ENCODE results near the gene CBX5. TPM values are rescaled to one million over a fixed set of nuclear protein-coding genes. Genes with fewer than 3 reads are reported as not detected.
"Not testable (repeated sequence)": the region's sequence is repeated elsewhere in the genome, so short reads cannot be mapped to it uniquely, and the experiment has no call there.

CBX5 gene
- total and polyA plus RNA-seq, 5 donors from 2014 or later = 18.2 to 38.9 (median 19.9) TPM

DNA sequence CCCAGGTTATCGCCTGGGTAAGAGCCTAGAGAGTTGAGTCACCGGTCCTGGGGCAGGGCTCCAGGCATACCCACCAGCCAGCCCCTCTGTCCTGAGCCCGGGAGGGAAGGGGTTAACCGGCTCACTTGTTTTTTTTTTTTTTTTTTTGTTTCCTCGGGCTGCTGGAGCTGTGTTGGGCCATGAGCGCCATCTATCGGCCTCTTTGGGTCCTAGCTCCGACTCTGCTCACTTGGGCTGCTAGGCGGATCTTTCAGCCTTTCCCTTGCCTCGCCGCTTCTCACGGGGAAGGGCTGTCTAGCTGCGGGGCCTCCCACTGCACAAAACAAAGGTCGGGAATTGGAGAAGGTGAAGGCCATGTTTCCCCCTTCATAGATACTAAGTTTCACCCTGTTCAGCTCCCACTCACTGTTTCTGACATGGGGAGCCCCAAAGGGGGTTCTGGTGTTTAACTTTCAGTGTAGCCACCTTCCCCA is 88.3 kb downstream of the CBX5 start:
- Mint-ChIP-seq H3K4me1 (peaks cover 12 to 42% (median 26%) of the 10 kb centered on the region in 4 donors), H3K4me3 (peak overlapping the region in 2 of 4 donors; percentile 80 to 82), H3K27ac (no peak overlapping the region), H3K27me3 (peaks cover 72% of the 10 kb centered on the region), H3K9me3 (no peaks in the 10 kb centered on the region), H3K36me3 (no peaks in the 10 kb centered on the region)
- H3K4me1 ChIP-seq (ENCODE audit: control insufficient read depth, insufficient read depth, low read length, poor library complexity, severe bottlenecking) = peaks cover 33% of the 10 kb centered on the region
- ATAC-seq (ENCODE audit: low read depth in 2 of 2) = peak; percentile 46 to 57
- peaks cover 30% of the 10 kb centered on the region for H3K27me3 ChIP-seq (ENCODE audit: control insufficient read depth, insufficient read depth, low read length)
- no peak overlapping the region for H3K4me3 ChIP-seq (ENCODE audit: low read depth, low read length)
- H3K27ac ChIP-seq (ENCODE audit: insufficient read depth, low read length, poor library complexity, severe bottlenecking) = no peak overlapping the region
- no peaks in the 10 kb centered on the region for H3K9me3 ChIP-seq (ENCODE audit: control insufficient read depth in 2 of 2, low read length in 2 of 2)
- no peaks in the 10 kb centered on the region for H3K36me3 ChIP-seq (ENCODE audit: control insufficient read depth, insufficient read depth, low read length)
- DNase-seq = peak; percentile 68 to 84 (median 81)

DNA sequence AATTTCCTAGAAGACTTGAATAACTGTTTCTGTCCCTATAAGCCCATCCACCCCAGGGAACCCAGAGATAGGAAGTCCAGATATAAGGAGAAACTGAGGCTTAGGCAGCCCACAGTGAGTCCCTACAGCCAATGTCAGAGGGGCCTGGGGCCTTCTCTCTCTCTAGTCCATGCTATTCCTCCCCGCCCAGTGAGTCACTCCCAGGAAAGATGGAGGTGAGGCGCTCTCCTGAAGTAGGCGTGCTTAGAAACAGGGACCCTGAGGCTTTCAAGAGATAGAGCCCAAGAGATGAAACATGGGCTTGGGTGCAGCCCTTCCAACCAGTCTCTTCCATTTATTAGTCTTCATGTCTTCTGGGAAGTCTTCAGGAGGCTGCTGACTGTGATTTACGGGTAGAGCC is 88.8 kb downstream of the CBX5 start:
- Histone ChIP-seq H3K27ac (ENCODE audit: insufficient read depth, low read length, poor library complexity, severe bottlenecking) (no peak overlapping the region), H3K9me3 (ENCODE audit: control insufficient read depth in 2 of 2, low read length in 2 of 2) (no peaks in the 10 kb centered on the region), H3K4me3 (ENCODE audit: low read depth, low read length) (no peak overlapping the region), H3K36me3 (ENCODE audit: control insufficient read depth, insufficient read depth, low read length) (no peaks in the 10 kb centered on the region), H3K4me1 (ENCODE audit: control insufficient read depth, insufficient read depth, low read length, poor library complexity, severe bottlenecking) (peaks cover 31% of the 10 kb centered on the region), H3K27me3 (ENCODE audit: control insufficient read depth, insufficient read depth, low read length) (peaks cover 28% of the 10 kb centered on the region)
- Mint-ChIP-seq H3K27ac (peak overlapping the region in 1 of 3 donors; percentile 46), H3K9me3 (no peaks in the 10 kb centered on the region), H3K27me3 (peaks cover 68% of the 10 kb centered on the region), H3K4me1 (peaks cover 12 to 38% (median 23%) of the 10 kb centered on the region in 4 donors), H3K4me3 (peak overlapping the region in 2 of 4 donors; percentile 80 to 82), H3K36me3 (no peaks in the 10 kb centered on the region)
- DNase-seq (no peak), ATAC-seq (ENCODE audit: low read depth in 2 of 2) (no peak)

DNA sequence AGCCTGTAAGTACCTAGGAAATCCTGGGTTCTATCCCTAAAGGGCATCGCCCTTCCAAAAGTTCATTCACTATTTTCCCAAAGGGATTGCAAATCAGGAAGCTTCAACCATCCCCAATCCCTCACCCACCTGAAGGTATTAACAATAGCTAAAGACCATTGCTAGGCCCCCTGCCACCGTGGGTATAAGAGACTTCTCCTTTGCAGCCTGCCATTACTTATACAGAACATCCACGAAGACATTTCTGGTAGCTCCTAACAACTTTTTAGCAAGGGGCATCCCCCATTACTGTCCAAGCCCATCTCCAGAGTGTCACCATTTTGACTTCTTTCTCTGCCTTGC is 90.8 kb downstream of the CBX5 start:
- DNase-seq (no peak), ATAC-seq (ENCODE audit: low read depth in 2 of 2) (no peak)
- peaks cover 22% of the 10 kb centered on the region for H3K27me3 ChIP-seq (ENCODE audit: control insufficient read depth, insufficient read depth, low read length)
- H3K9me3 Mint-ChIP-seq = no peaks in the 10 kb centered on the region
- peaks cover 6% of the 10 kb centered on the region for H3K36me3 Mint-ChIP-seq
- H3K36me3 ChIP-seq (ENCODE audit: control insufficient read depth, insufficient read depth, low read length) = no peaks in the 10 kb centered on the region
- H3K27me3 Mint-ChIP-seq = peaks cover 49% of the 10 kb centered on the region
- H3K4me3 Mint-ChIP-seq = peak overlapping the region; percentile 80 to 95 (median 91)
- no peaks in the 10 kb centered on the region for H3K9me3 ChIP-seq (ENCODE audit: control insufficient read depth in 2 of 2, low read length in 2 of 2)
- peaks cover 21% of the 10 kb centered on the region for H3K4me1 ChIP-seq (ENCODE audit: control insufficient read depth, insufficient read depth, low read length, poor library complexity, severe bottlenecking)
- peak overlapping the region; percentile 74 for H3K4me3 ChIP-seq (ENCODE audit: low read depth, low read length)
- no peak overlapping the region for H3K27ac ChIP-seq (ENCODE audit: insufficient read depth, low read length, poor library complexity, severe bottlenecking)
- peaks cover 12 to 38% (median 26%) of the 10 kb centered on the region in 4 donors for H3K4me1 Mint-ChIP-seq
- peak overlapping the region in 2 of 3 donors; percentile 63 to 74 for H3K27ac Mint-ChIP-seq

DNA sequence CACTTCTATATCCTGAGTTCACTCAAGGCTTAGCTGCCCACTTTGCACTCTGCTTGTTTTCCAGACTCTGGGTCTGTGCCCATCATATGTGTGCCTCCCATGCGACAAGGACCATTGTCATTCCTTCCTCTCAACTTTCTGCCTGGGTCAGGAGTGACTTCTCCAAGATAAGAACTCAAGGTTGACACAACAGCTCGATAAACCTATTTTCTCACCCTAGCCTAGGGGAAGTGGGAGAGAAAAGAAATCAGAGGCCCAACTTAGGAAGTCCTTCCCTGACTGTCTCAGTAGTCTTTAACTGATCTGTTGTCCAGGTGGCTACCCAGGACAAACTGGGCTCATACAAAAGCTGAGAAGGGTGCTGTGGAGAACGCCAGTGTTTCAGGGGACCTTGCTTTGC is 92.8 kb downstream of the CBX5 start:
- Histone ChIP-seq H3K27me3 (ENCODE audit: control insufficient read depth, insufficient read depth, low read length) (peaks cover 8% of the 10 kb centered on the region), H3K36me3 (ENCODE audit: control insufficient read depth, insufficient read depth, low read length) (peaks cover 7% of the 10 kb centered on the region), H3K4me3 (ENCODE audit: low read depth, low read length) (no peak overlapping the region), H3K27ac (ENCODE audit: insufficient read depth, low read length, poor library complexity, severe bottlenecking) (no peak overlapping the region), H3K4me1 (ENCODE audit: control insufficient read depth, insufficient read depth, low read length, poor library complexity, severe bottlenecking) (peaks cover 21% of the 10 kb centered on the region), H3K9me3 (ENCODE audit: control insufficient read depth in 2 of 2, low read length in 2 of 2) (no peaks in the 10 kb centered on the region)
- Mint-ChIP-seq H3K4me1 (peaks cover 12 to 38% (median 26%) of the 10 kb centered on the region in 4 donors), H3K36me3 (peaks cover 12% of the 10 kb centered on the region), H3K9me3 (no peaks in the 10 kb centered on the region), H3K4me3 (peak overlapping the region in 3 of 4 donors; percentile 45 to 80 (median 73)), H3K27ac (no peak overlapping the region), H3K27me3 (peaks cover 28% of the 10 kb centered on the region)
- ATAC-seq (ENCODE audit: low read depth in 2 of 2) = no peak
- DNase-seq = no peak

DNA sequence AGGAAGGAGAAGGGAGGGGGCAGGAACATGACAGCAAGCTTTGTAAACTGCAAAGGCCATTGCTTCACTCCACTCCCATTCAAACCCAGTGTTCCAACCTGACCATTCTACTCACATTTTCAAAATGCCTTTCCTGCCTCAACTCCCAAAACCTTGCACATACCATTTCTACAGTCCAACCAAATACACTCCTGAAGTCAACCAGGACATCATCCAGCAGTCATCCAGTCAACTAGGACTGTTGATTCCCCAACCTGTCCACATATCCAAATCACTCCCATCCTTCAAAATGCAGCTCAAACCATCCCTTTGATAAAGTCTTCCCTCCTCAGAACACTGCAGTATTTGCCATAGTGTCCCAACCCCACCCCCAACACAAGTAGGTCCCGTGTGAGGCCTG is 94.0 kb downstream of the CBX5 start:
- Mint-ChIP-seq H3K27ac (no peak overlapping the region), H3K36me3 (peaks cover 19% of the 10 kb centered on the region), H3K4me1 (peaks cover 11 to 29% (median 19%) of the 10 kb centered on the region in 4 donors), H3K27me3 (peaks cover 19% of the 10 kb centered on the region), H3K4me3 (peak overlapping the region in 1 of 4 donors; percentile 71), H3K9me3 (no peaks in the 10 kb centered on the region)
- Histone ChIP-seq H3K4me3 (ENCODE audit: low read depth, low read length) (no peak overlapping the region), H3K27ac (ENCODE audit: insufficient read depth, low read length, poor library complexity, severe bottlenecking) (no peak overlapping the region), H3K9me3 (ENCODE audit: control insufficient read depth in 2 of 2, low read length in 2 of 2) (no peaks in the 10 kb centered on the region), H3K27me3 (ENCODE audit: control insufficient read depth, insufficient read depth, low read length) (peaks cover 6% of the 10 kb centered on the region), H3K36me3 (ENCODE audit: control insufficient read depth, insufficient read depth, low read length) (peaks cover 17% of the 10 kb centered on the region), H3K4me1 (ENCODE audit: control insufficient read depth, insufficient read depth, low read length, poor library complexity, severe bottlenecking) (peaks cover 13% of the 10 kb centered on the region)
- no peak for DNase-seq
- no peak for ATAC-seq (ENCODE audit: low read depth in 2 of 2)

DNA sequence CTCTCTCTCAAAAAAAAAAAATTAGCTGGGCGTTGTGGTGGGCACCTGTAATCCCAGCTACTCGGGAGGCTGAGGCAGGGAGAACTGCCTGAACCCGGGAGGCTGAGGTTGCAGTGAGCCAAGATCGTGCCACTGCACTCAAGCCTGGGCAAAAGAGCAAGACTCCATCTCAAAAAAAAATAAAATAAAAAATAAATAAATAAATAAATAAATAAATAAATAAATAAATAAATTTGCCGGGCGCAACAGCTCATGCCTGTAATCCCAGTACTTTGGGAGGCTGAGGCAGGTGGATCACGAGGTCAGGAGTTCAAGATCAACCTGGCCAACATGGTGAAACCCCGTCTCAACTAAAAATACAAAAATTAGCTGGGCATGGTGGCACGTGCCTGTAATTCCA is 94.6 kb downstream of the CBX5 start:
- Mint-ChIP-seq H3K27me3 (peaks cover 14% of the 10 kb centered on the region), H3K36me3 (peaks cover 19% of the 10 kb centered on the region), H3K4me1 (peaks cover 8 to 26% (median 17%) of the 10 kb centered on the region in 4 donors)
- H3K4me3 ChIP-seq (ENCODE audit: low read depth, low read length); H3K27ac Mint-ChIP-seq; H3K9me3 Mint-ChIP-seq; H3K27me3 ChIP-seq (ENCODE audit: control insufficient read depth, insufficient read depth, low read length); ATAC-seq (ENCODE audit: low read depth in 2 of 2); H3K4me3 Mint-ChIP-seq; DNase-seq; H3K9me3 ChIP-seq (ENCODE audit: control insufficient read depth in 2 of 2, low read length in 2 of 2); H3K27ac ChIP-seq (ENCODE audit: insufficient read depth, low read length, poor library complexity, severe bottlenecking): not testable (repeated sequence)
- H3K4me1 ChIP-seq (ENCODE audit: control insufficient read depth, insufficient read depth, low read length, poor library complexity, severe bottlenecking) = peaks cover 13% of the 10 kb centered on the region
- H3K36me3 ChIP-seq (ENCODE audit: control insufficient read depth, insufficient read depth, low read length) = peaks cover 18% of the 10 kb centered on the region

DNA sequence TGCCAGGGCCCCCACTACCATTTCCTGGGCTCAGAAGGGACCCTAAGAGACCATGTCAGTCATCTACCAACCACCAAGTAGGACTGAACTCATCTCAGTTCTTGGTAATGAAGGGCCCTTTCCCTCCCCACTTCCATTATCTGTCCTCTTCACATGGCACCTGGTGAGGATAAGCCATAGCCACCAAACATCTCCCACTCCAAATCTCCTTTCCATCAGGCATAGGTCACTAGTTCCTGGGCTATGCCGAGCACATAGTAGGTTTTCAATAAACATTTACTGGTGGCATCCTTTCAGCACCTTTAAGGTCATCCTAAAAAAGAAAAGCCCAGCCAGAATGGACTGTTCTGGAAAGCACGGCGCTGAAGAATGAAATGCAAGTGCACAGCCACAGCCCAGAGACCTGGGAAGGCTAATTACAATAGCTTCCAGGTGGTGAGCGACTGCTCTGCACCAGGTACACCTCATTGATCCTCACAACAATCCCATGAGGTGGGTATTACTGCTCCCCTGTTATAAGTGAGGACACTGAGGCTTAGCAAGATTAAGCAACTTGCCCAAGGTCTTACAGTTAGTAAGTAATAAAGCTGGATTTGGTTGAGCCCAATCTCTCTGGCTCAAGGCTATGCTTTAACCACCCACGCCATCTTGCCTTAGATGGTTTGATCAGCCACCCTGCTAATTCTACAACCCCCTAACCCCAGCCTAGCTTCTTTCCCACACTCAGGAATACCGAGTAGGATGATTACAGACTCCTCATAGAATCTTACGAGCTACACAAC is 95.7 kb downstream of the CBX5 start:
- no peak overlapping the region for H3K27ac ChIP-seq (ENCODE audit: insufficient read depth, low read length, poor library complexity, severe bottlenecking)
- no peaks in the 10 kb centered on the region for H3K9me3 ChIP-seq (ENCODE audit: control insufficient read depth in 2 of 2, low read length in 2 of 2)
- peaks cover 24% of the 10 kb centered on the region for H3K36me3 Mint-ChIP-seq
- H3K4me1 ChIP-seq (ENCODE audit: control insufficient read depth, insufficient read depth, low read length, poor library complexity, severe bottlenecking) = peaks cover 12% of the 10 kb centered on the region
- H3K4me3 Mint-ChIP-seq = peak overlapping the region in 1 of 4 donors; percentile 44
- ATAC-seq (ENCODE audit: low read depth in 2 of 2) = no peak
- no peak for DNase-seq
- H3K27me3 ChIP-seq (ENCODE audit: control insufficient read depth, insufficient read depth, low read length) = no peaks in the 10 kb centered on the region
- H3K9me3 Mint-ChIP-seq = no peaks in the 10 kb centered on the region
- peaks cover 18% of the 10 kb centered on the region for H3K36me3 ChIP-seq (ENCODE audit: control insufficient read depth, insufficient read depth, low read length)
- H3K4me1 Mint-ChIP-seq = peaks cover 8 to 20% (median 15%) of the 10 kb centered on the region in 4 donors
- peaks cover 6% of the 10 kb centered on the region for H3K27me3 Mint-ChIP-seq
- no peak overlapping the region for H3K27ac Mint-ChIP-seq
- no peak overlapping the region for H3K4me3 ChIP-seq (ENCODE audit: low read depth, low read length)

DNA sequence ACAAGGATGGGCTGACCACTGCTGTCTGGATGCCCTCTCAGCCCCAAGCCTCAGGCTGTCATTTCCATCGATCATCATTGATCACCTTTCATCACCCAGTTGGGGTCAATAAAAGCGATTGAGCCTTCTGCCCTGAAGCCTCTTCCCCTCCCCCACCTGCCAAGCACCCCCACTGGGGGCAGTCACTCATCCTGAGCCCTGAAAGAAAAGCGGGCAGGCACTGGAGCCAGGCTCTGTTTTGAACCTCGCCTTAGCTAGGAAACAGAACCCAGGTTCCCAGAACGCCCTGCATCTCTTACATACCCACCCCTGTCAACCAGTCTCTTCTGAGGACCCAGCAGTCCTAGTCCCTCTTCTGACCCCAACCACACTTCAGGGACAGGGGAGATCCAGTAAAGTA is 96.9 kb downstream of the CBX5 start:
- peaks cover 24% of the 10 kb centered on the region for H3K36me3 Mint-ChIP-seq
- no peaks in the 10 kb centered on the region for H3K27me3 Mint-ChIP-seq
- H3K4me3 ChIP-seq (ENCODE audit: low read depth, low read length) = no peak overlapping the region
- H3K4me3 Mint-ChIP-seq = no peak overlapping the region
- H3K27ac ChIP-seq (ENCODE audit: insufficient read depth, low read length, poor library complexity, severe bottlenecking) = no peak overlapping the region
- peaks cover 18% of the 10 kb centered on the region for H3K36me3 ChIP-seq (ENCODE audit: control insufficient read depth, insufficient read depth, low read length)
- no peak overlapping the region for H3K27ac Mint-ChIP-seq
- no peak for ATAC-seq (ENCODE audit: low read depth in 2 of 2)
- no peak for DNase-seq
- peaks cover 5 to 15% (median 11%) of the 10 kb centered on the region in 4 donors for H3K4me1 Mint-ChIP-seq
- no peaks in the 10 kb centered on the region for H3K9me3 Mint-ChIP-seq
- no peaks in the 10 kb centered on the region for H3K27me3 ChIP-seq (ENCODE audit: control insufficient read depth, insufficient read depth, low read length)
- no peaks in the 10 kb centered on the region for H3K9me3 ChIP-seq (ENCODE audit: control insufficient read depth in 2 of 2, low read length in 2 of 2)
- H3K4me1 ChIP-seq (ENCODE audit: control insufficient read depth, insufficient read depth, low read length, poor library complexity, severe bottlenecking) = peaks cover 2% of the 10 kb centered on the region
